Epithelial cell of esophagus (primary cell): ENCODE data around the gene BACE1-AS.

Experiments used
- DNase-seq: peaks from one replicate; pipeline ENCODE4 v3.0.0; 2010; ENCODE audit warnings: low read depth
- H3K4me3 ChIP-seq: 2 replicates; pipeline ENCODE4 v1.5.1; 2011; ENCODE audit warnings: mild to moderate bottlenecking, low read length, control low read depth
- CTCF ChIP-seq: IDR thresholded peaks from 2 replicates; pipeline ENCODE4 v1.5.1; 2011; ENCODE audit warnings: low read depth, mild to moderate bottlenecking, low read length, control low read depth, inconsistent platforms; ENCODE audit not compliant: insufficient read depth; ENCODE audit errors: missing control alignments

BACE1-AS gene

GRCh38 chr11:117279711-117280376 lies 11.3 kb upstream of the BACE1-AS start:
- no peak overlapping the region for H3K4me3 ChIP-seq
- no peak for TF ChIP-seq CTCF
- DNase-seq: no peak

- DNase-seq: peak; percentile 77
- no peak overlapping the region for H3K4me3 ChIP-seq
- no peak for TF ChIP-seq CTCF
Measured at GRCh38 chr11:117281159-117281558, 10.0 kb upstream of the BACE1-AS start.

GRCh38 chr11:117281869-117282268 lies 9.3 kb upstream of the BACE1-AS start:
- no peak for DNase-seq
- no peak for TF ChIP-seq CTCF

GRCh38 chr11:117282956-117283355 lies 8.2 kb upstream of the BACE1-AS start:
- H3K4me3 ChIP-seq: no peak overlapping the region
- no peak for TF ChIP-seq CTCF
- no peak for DNase-seq

More at GRCh38 chr11:117281869-117282268, 9.3 kb upstream of the BACE1-AS start:
- H3K4me3 ChIP-seq: no peak overlapping the region

GRCh38 chr11:117284053-117284452 lies 7.1 kb upstream of the BACE1-AS start:
- TF ChIP-seq CTCF: no peak
- H3K4me3 ChIP-seq: no peak overlapping the region
- no peak for DNase-seq

GRCh38 chr11:117286588-117286987 lies 4.6 kb upstream of the BACE1-AS start:
- DNase-seq: no peak
- H3K4me3 ChIP-seq: no peak overlapping the region
- TF ChIP-seq CTCF: no peak

GRCh38 chr11:117287668-117288067 lies 3.5 kb upstream of the BACE1-AS start:
- H3K4me3 ChIP-seq: no peak overlapping the region
- DNase-seq: no peak
- no peak for TF ChIP-seq CTCF
